ENCODE data around the gene H19.

Gene H19

DNA sequence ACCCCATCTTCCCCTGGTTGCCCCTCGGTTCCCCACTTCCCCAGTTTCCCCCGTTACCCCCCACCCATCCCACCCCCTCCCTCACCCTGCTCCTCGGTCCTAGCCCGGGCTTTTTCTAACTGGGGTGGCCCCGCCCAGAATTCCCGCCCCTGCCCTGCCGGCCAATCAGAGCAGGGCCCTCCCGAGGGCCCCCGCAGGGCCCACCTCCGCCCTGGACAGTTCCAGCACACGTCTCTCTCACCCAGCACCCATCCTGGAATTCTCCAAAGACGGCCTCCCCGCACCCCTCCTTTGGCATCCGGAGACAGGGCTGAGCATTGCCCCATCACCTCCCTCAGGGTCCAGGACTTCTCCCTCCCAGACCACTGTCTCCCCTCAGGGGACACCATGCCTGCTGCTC, at the start of gene H19:
TSS of gene H19 (minus strand) at position 88 of the 400 bp plus-strand sequence.
- no peak for DNase-seq (ENCODE audit: extremely low read depth in 1 of 2, low read depth in 1 of 2)

DNA sequence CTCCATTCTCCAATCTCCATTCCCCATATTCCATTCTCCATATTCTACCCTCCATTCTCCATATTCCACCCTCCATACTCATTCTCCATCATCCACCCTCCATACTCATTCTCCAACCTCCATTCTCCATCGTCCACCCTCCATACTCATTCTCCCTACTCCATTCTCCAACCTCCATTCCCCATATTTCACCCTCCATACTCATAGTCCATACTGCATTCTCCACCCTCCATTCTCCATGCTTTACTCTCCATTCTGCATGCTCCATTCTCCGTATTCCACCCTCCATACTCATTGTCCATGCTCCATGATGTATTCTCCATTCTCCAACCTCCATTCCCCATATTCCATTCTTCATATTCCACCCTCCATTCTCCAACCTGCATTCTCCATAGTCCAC, 44.3 kb upstream of the H19 start:
- no peak for DNase-seq (ENCODE audit: extremely low read depth in 1 of 2, low read depth in 1 of 2)

DNA sequence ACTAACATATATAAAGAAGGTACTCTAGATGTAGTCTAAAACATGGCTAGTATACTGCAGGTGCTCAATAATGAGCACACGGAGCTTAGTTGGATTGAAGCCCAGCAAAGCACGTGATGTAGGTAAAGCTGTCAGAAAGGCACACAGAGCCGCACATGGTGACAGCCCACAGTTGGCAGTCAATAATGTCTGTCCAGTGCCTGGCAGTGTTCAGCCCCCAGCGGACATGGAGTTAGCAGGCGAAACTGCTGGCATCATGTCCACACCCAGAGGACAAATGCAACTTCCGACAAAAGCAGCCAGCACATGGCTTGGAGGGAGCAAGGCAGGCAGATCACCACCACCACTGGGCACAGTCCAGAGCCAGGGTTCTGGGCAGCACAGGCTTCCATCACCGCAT, 43.5 kb upstream of the H19 start:
- no peak for DNase-seq (ENCODE audit: extremely low read depth in 1 of 2, low read depth in 1 of 2)

DNA sequence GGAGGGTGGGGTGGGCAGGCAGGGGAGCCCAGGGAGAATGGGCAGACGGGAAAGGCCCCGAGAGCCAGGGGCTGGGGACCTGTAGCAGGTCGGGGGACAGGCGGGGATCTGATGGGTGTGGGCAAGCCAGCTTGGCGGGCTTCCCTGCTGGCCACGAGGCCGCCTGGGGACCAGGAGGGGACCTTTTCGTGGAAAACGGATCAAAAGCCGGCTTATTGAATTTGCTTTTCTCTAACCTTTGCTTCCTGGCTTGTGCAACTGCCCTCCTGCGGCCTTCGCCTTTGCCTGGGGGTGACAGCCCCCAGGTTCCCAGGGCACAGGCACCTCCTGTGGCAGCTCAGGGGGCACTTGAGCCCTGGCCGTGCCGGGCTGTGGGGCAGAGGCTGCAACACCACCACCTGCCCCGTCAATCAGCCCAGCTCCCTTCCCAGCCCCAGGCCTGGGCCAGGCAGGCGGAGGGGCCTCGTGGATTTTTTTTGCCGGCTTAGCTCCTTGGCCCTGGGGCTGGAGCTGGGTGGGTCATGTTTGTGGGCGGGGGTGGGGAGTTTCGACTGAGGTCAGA, 41.6 kb upstream of the H19 start:
- DNase-seq (ENCODE audit: extremely low read depth in 1 of 2, low read depth in 1 of 2): no peak

DNA sequence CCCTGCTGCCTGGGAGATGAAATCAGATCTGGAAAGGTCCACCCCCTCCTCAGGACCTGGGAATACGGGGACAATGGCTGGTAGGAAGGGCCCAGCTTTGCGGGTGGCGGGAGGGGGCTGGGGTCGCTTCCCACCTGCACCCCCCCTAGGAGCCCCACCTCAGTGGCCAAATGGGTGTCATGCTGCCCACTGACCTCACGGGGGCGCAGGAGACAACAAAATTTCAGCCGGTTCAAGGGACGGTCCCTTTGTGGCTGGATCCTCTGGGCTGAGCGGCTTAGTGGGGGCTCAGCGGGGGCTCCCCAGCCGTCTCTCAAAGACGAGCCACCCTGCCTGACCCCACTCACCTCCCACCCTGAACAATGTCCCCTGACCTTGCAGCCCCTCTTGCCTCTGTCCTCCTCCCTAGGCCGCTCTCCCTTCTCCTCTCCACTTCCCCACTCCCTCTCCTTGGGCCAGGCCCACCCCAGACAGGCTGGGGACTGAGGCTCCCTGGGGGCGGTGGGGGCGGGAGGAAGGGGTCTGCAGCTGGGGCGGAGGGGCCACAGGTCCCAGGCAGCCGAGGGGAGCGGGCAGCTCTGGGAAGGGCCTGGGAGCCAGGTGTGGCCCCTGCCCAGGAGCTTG, 39.3 kb upstream of the H19 start:
- DNase-seq (ENCODE audit: extremely low read depth in 1 of 2, low read depth in 1 of 2): no peak

DNA sequence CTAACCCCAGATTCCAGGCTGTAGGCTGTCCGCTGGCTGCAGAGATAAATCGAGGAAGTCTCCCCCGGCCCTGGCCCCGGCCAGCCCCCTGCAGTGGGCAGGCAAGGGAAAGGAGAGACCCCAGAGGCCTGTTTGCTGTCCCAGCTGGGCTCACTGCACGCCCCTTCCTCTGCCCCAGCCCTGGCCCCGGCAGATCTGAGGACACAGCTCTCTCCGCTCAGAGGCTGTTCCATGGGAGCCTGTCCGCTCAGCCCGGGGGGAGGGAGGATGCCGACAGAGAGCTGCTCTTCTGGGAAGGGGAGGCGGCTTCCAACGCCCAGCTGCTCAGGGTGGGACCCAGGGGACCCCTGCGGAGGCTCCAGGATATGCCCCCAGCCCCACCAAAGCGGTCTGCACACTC, 37.7 kb upstream of the H19 start:
- DNase-seq (ENCODE audit: extremely low read depth in 1 of 2, low read depth in 1 of 2): no peak

DNA sequence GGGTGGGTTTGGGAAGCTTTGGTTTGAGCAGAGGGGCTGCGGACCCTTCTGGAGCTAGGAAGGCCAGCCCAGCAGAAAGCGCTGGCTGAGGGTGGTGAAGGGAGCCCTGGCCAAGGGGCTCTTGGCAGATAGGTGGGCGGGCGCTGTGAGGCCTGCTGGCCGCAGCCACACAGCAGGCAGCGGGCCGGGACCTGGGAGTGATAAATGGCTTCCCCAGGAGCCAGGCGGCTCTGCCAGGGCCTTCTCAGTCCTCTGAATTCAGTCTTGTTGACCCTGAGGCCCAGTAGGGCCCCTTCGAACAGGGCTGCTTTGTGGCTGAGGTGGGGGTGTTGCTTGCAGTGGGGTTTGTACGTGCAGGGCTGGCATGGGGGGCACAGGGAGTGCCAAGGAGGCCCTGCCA, 33.4 kb upstream of the H19 start:
- no peak for DNase-seq (ENCODE audit: extremely low read depth in 1 of 2, low read depth in 1 of 2)

DNA sequence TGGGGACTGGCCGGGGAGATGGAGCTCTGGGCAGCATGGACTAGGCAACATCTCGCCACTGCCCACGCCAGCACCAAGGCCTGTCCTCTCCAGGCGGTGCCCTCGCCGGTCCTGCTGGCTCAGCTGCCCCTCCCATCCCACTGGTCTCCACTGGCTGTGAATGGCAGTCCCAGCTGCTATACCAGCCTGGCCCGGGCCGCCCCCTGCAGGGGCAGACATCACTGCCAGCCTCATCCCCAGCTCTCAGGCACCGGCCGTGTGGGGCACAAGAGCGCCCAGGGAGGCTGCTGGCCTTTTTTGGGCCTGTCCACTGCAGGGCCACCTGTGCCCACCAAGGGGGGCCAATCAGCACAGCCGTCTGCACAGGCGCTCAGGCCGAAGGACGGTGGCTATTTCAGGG, 30.1 kb upstream of the H19 start:
- DNase-seq (ENCODE audit: extremely low read depth in 1 of 2, low read depth in 1 of 2): no peak

DNA sequence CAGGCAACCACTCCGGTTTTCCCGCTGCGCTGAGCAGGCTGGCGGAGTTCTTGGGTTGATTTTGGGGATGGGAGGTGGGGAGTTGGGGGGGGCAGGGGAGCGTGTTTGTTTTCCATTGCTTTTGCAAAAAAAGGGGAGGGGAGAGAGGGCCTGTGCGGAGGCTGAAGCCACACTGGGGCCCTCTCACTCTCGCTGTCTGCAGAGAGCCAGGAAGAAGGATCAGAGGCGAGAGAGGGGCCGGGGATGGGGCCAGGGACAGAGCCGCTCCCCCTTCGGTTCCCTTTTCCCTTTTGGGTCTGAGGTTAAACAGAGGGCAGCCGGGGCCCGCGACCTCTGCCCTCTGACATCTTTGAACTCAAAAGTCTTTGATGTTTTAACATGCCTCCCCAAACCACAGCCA, 17.4 kb upstream of the H19 start:
- DNase-seq (ENCODE audit: extremely low read depth in 1 of 2, low read depth in 1 of 2): no peak

DNA sequence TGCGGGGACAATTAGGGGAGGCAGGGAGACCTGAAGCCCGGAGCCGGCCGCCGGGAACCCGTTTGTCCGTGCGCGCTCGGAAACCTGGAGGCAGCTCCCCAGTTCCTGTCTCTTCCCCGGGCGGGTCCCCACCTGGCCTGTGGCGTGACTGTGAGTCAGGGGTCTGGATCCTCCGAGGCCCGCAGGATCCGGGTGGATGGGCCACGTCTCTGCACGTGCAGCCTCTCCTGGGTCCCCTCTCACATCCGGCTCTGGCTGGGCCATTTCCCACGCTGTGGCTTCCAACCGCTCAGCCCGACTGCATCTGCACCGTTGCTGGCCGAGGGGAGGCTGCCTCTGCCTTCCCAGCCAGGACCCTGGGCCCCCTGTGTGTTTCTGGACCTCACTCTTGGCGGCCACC, 14.8 kb upstream of the H19 start:
- DNase-seq (ENCODE audit: extremely low read depth in 1 of 2, low read depth in 1 of 2): no peak

DNA sequence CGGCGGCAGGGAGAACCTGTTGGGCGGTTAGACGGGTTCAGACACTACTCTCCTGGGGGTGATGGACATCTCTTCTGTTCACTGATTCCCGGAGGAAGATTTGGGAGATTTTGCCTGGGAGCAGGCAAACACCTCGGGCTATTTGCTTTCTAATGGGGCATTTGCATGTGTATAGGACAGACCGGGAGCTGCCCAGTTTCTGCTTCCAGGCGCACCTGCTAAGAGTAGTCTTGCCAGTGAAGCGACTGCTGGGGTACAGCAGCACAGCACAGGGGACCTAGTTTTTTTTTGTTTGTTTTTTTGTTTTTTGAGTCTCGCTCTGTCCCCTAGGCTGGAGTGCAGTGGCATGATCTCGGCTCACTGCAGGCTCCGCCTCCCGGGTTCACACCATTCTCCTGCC, 6.8 kb upstream of the H19 start:
- no peak for DNase-seq (ENCODE audit: extremely low read depth in 1 of 2, low read depth in 1 of 2)

DNA sequence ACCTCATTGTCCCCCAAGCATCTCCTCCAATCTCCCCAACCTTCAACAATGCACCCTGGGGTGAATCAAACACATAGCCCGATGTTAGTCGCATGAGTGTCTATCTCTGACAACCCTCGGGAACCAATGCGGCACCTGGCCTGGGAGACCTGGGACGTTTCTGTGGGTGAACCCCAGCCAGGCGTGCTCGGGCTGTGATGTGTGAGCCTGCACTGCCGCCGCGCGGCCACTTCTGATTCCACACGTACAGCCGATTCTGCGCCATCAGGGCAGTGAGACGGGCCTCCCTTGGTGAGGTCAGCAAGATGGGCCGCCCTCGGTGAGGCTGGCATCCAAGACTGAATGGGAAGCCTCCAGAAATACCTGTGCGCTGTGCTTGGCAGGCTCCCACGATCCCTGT, 5.2 kb upstream of the H19 start:
- DNase-seq (ENCODE audit: extremely low read depth in 1 of 2, low read depth in 1 of 2): no peak

DNA sequence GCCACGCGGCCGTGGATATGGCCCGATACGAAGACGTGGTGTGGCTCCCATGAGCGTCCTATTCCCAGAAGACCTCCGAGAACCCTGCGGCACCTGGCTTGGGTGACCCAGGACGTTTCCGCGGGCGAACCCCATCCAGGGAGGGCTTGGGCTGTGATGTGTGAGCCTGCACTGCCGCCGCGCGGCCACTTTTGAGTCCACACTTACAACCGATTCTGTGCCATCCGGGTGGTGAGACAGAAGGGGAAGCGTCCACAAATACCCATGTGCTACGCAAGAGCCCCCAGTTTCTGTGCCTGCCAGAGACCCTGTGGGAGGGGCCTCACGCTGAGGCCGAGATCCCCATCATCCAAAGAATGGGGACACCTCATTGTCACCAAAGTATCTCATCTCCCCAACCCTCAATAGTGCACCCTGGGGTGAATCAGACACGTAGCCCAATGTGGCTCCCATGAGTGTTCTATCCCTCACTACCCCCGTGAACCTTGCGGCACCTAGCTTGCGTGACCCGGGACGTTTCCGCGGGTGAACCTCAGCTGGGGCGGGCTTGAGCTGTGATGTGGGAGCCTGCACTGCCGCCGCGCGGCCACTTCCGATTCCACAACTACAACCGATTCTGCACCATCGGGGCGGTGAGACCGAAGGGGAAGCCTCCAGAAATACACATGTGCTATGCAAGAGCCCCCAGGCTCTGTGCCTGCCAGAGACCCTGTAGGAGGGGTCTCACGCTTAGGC, 4.6 kb upstream of the H19 start:
- DNase-seq (ENCODE audit: extremely low read depth in 1 of 2, low read depth in 1 of 2): no peak

DNA sequence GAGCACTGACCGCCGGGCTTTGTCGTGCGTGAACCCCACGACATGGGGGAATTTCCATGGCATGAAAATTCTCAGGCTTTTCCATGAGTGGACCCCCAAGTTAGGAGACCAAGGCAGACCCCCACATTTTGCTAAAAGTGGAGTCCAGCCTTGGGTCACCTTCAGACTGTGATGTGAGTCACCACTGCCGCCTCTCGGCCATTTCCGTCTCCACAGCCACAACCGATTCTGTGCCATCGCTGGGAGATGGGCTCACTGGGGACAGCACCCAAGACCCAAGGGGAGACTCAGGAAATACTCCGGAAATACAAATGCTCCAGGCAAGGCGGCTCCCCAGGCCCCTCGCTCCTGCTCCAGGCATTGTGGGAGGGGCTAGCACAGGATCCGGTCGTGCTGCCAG, 1.2 kb upstream of the H19 start:
- DNase-seq (ENCODE audit: extremely low read depth in 1 of 2, low read depth in 1 of 2): no peak

DNA sequence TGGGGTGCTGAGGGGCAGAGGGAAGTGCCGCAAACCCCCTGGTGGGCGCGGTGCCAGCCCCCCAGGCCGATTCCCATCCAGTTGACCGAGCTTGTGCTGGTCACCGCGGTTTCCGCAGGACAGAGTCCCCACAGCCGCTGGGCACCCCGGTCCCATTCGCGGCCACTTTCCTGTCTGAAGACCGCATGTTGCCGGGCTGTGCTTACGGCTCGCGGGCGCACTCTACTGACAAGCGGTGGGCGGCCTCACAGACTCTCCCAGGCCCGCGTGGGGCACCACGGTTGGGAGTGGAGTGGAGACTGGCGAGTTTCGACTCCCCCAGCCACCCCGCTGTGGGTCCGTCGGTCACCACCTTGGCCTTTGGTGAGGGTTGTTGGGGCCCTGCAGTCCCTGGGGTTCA, 648 bp upstream of the H19 start:
- no peak for DNase-seq (ENCODE audit: extremely low read depth in 1 of 2, low read depth in 1 of 2)

DNA sequence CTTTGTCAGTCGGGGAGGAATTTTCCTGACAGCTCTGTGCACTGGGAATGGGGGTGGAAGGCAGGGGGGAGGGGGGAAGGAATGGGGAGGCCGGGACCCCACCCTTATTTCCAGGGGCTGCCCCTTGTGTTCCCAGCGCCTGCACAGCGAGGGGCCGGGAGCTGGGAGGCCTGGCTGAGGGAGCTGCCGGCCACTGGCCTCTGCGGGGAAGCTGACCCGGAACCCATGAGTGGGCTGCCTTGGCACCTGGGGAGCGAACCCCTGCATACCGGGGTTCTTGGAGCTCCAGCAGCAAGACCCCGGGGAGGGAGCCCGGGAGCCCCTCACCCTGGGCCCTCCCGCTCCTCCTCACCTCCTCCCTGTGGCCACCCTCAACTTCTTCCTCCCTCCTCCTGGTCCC, 3.5 kb downstream of the H19 start:
- no peak for DNase-seq (ENCODE audit: extremely low read depth in 1 of 2, low read depth in 1 of 2)

DNA sequence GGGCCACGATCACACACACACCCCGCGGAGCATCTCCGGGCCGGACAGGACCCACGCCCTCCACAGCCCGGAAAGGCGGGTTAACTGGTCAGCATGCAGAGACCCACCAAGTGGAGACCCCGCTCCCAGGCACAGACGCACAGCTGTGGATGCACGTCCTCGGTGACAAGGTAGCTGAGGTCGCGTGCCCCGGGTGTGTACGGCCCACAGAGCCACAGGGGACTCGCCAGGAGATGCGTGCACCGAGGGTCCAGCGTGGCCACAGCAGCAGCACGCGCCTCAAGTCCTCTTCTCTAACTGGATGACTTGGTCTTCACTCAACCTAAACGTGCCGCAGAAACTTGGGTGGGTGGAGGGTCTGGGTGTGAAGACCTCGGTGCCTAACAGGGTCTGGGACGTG, 5.5 kb downstream of the H19 start:
- DNase-seq (ENCODE audit: extremely low read depth in 1 of 2, low read depth in 1 of 2): no peak

DNA sequence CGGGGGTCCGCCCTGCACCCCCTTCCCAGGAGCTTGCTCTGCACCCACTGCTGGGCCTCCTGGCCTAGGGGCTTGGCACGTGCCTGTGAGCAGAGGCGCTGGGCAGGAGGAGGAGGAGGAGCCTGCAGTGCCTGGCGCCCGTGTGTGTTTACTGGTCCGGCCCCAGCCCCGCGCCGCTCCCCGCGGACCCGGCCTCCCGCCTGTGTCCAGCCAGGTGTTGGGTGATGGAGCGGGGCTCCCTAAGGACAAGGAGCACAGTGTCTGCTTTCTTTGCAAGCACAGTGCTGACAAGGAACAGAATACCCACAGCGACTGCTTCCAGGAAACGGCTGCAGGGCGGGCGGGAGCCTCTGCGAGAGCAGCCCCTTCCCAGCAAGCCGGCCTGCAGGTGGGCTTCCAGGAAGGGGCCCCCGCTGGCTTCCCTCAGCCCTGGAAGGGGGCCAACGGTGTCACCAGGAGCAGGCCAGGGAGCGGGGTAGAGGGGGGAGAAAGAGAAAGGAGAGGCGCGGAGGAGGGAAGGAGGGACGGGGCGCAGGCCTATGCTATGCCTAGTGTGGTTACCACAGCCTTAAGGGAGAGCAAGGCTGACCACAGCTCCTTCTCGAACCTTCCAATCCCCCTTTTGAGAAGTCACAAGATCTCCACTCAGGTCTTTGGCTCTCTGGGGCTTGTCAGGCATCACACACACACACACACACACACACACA, 6.6 kb downstream of the H19 start:
- DNase-seq (ENCODE audit: extremely low read depth in 1 of 2, low read depth in 1 of 2): no peak

DNA sequence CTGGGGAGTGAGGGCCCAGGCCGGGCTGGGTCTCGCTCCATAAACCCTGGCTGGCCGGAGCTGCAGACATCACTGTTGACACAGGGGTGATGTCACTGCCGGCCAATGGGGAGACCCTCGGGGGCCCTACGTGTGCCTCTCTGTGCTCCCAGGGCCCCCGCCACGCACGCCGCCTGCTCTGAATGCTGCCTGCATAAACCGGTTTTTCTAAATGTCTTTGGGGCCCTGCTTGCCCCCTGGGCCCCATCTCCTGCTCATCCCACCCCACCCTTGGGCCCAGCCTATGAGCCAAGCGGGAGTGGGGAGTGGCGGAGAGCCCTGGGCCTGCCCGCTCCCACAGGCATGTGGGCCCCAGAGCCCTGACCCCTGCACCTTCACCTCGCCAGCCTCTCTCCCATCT, 7.7 kb downstream of the H19 start:
- no peak for DNase-seq (ENCODE audit: extremely low read depth in 1 of 2, low read depth in 1 of 2)

DNA sequence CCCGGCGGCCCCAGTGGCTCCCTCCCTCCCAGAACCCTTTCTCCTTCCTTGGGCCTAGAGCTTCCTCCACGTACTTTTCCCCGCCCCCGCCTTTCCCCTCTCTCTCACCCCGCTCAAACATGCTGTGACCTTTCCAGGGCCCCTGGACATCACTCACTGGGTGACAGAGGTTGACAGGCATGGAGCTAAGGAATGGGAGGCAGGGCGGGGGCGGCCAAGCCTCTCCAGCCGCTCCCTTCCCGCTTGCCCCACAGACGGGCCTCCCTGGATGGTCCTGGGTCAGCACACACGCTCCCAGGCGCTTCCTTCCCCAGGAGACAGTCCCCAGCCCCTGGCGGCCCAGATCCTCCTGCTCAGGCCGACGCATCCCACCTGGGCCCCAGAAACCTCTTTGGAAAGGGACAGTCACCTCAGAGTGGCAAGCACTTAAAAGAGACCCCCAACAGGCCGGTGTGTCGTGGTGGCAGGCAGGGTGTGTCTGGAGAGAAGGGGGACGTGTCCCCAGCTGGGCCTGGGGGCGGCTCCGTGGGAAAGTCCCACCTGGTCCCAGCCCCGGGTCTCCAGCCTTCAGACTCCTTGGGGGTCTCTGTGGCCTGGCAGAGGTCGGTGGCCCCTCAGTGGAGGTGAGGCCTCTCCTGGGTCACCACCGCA, 8.8 kb downstream of the H19 start:
- DNase-seq (ENCODE audit: extremely low read depth in 1 of 2, low read depth in 1 of 2): no peak

DNA sequence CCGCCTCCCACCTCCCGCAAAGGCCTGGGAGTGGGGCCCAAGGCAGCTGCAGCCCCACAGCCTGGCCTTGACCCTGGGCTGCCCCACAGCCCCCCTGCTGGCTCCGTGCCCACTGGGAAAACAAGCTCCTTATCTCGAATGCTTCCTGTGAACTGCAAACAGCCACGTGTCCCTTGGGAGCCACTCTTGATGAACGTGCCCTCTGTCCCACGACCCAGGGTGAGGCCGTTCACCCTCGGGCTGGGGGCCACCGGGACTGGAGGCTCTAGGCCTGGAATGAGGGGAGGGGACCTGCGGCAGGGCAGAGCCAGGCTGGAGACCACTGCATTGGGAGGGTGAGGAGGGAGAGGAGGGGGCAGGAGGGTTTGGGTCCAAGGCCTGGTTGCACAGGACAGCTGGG, 9.5 kb downstream of the H19 start:
- DNase-seq (ENCODE audit: extremely low read depth in 1 of 2, low read depth in 1 of 2): no peak

DNA sequence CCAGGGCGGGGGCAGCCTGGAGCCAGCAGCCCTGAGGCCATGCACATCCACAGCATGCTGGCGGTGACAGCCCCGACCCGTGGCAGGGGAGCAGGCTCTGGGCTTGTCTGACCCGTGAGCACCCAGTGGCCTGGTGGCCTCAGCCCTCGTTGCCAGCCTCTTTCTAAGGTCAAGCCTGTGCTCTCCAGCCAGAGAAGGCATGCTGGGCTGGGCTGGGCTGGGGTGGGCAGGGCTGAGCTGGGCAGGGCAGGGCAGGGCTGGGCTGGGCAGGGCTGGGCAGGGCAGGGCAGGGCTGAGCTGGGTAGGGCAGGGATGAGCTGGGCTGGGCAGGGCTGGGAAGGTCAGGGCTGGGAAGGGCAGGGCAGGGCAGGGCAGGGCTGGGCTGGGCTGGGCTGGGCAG, 10.6 kb downstream of the H19 start:
- DNase-seq (ENCODE audit: extremely low read depth in 1 of 2, low read depth in 1 of 2): no peak
